ENCODE measurements around the gene CRYGN. TPM values are rescaled to one million over a fixed set of nuclear protein-coding genes. Genes with fewer than 3 reads are reported as not detected.

The CRYGN gene
- total RNA-seq, 1 donor from 2014 or later, result 2.5 TPM

GRCh38 chr7:151380199-151381097 lies 59.5 kb downstream of the CRYGN start:
- no peak for DNase-seq (ENCODE audit: low spot score, unreplicated experiment)
- H3K36me3 Mint-ChIP-seq (ENCODE audit: insufficient read depth), result peaks cover 36% of the 10 kb centered on the region
- no peak overlapping the region for H3K27ac Mint-ChIP-seq
- no peaks in the 10 kb centered on the region for H3K9me3 Mint-ChIP-seq (ENCODE audit: low read depth)
- peaks cover 26% of the 10 kb centered on the region for H3K27me3 Mint-ChIP-seq
- TF ChIP-seq CTCF (IDR thresholded peaks at IDR 0.05; ENCODE audit: unreplicated experiment), result no peak
- no peak overlapping the region for H3K4me3 Mint-ChIP-seq (ENCODE audit: low read depth)
- H3K4me1 Mint-ChIP-seq (ENCODE audit: low read depth), result peaks cover 4% of the 10 kb centered on the region

- H3K4me3 Mint-ChIP-seq (ENCODE audit: low read depth), result no peak overlapping the region
- no peak overlapping the region for H3K27ac Mint-ChIP-seq
- no peak for TF ChIP-seq CTCF (IDR thresholded peaks at IDR 0.05; ENCODE audit: unreplicated experiment)
- H3K27me3 Mint-ChIP-seq, result peaks cover 24% of the 10 kb centered on the region
- no peaks in the 10 kb centered on the region for H3K9me3 Mint-ChIP-seq (ENCODE audit: low read depth)
- H3K4me1 Mint-ChIP-seq (ENCODE audit: low read depth), result peaks cover 4% of the 10 kb centered on the region
- peaks cover 34% of the 10 kb centered on the region for H3K36me3 Mint-ChIP-seq (ENCODE audit: insufficient read depth)
- no peak for DNase-seq (ENCODE audit: low spot score, unreplicated experiment)
Observed at GRCh38 chr7:151379534-151380198, 60.3 kb downstream of the CRYGN start.

GRCh38 chr7:151379193-151379520 lies 60.8 kb downstream of the CRYGN start:
- no peak overlapping the region for H3K27ac Mint-ChIP-seq
- peaks cover 33% of the 10 kb centered on the region for H3K36me3 Mint-ChIP-seq (ENCODE audit: insufficient read depth)
- H3K4me1 Mint-ChIP-seq (ENCODE audit: low read depth), result peaks cover 4% of the 10 kb centered on the region
- H3K27me3 Mint-ChIP-seq, result peaks cover 19% of the 10 kb centered on the region
- DNase-seq (ENCODE audit: low spot score, unreplicated experiment), result no peak
- TF ChIP-seq CTCF (IDR thresholded peaks at IDR 0.05; ENCODE audit: unreplicated experiment), result no peak
- no peak overlapping the region for H3K4me3 Mint-ChIP-seq (ENCODE audit: low read depth)
- no peaks in the 10 kb centered on the region for H3K9me3 Mint-ChIP-seq (ENCODE audit: low read depth)

Small RNA genes within 50 kb of the gene (microRNA-seq; reads per million reads assigned to microRNA genes)
- gene MIR3907 (ENCODE audit: borderline number of aligned reads, unreplicated experiment), result not detected

Other genes with a start within 250 kb of the CRYGN start
- not detected in 2 replicates for gene H2BK1, start 229.7 kb downstream of the CRYGN start, total RNA-seq
- 48.7 and 55.1 TPM in 2 replicates for gene ABCF2, start 212.9 kb downstream of the CRYGN start, total RNA-seq
- gene CHPF2, start 207.7 kb downstream of the CRYGN start, total RNA-seq, result 41.4 and 42.2 TPM in 2 replicates
- gene SMARCD3, start 191.4 kb downstream of the CRYGN start, total RNA-seq, result 51.1 and 52.9 TPM in 2 replicates
- gene NUB1, start 98.3 kb downstream of the CRYGN start, total RNA-seq, result 49.0 and 53.5 TPM in 2 replicates
- 80.6 and 82.9 TPM in 2 replicates for gene WDR86, start 30.1 kb downstream of the CRYGN start, total RNA-seq
- gene RHEB, start 79.8 kb upstream of the CRYGN start, total RNA-seq, result 71.7 and 78.8 TPM in 2 replicates